GM18909 (cell line): ENCODE data around the gene CCT2.

Experiments
- ATAC-seq: cut with Tn5 transposase; IDR thresholded peaks from one replicate; pipeline ENCODE4 v1.9.1; 2021; ENCODE audit warnings: mild to moderate bottlenecking; ENCODE audit not compliant: unreplicated experiment, poor library complexity

The CCT2 gene

DNA sequence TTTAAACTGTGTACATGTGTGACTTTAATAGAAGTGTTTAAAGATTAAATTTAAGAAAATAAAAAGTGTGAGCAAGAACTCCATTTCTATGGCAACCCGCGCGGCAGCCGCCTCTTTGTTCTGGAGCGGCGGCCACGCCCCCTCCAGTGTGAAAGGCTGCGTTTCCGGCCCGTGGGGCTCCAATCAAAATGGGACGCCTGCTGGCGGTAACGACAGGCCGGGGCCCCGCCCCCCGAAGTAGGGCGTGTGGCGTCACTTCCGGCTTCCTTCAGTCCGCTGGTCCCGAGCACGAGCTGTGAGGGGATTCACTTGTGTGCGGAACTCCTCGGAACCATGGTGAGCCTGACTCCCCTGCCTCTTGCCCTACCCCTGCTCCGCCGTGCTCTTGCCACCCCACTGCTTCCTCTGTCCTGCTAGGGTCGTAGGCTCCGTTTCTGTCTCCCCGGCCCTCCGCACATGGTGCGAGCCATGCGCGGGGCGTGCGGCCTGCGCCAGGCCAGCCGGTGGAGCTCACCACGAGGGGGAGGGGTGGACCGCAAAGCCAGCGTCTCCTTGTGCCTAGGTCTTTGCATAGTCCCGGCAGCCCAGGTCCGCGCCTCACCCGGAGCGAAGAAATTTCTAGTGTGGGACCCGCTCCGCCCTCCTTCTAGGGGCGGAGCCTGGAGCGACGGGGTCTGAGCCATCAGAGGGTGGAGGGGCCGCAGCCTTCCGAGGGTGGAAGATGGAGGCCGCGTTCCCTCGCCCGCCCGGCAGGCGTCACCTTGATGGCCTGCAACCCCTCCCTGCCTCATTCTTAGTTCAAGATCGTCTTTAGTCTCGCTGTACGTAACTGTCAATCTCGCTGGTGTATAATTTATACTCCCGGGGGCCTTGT, at the start of gene CCT2:
Gene CCT2 (plus strand): TSS at position 271 of the 874 bp plus-strand sequence. CDS start 63 bp downstream, at position 334.
- ATAC-seq: peak; percentile 98

DNA sequence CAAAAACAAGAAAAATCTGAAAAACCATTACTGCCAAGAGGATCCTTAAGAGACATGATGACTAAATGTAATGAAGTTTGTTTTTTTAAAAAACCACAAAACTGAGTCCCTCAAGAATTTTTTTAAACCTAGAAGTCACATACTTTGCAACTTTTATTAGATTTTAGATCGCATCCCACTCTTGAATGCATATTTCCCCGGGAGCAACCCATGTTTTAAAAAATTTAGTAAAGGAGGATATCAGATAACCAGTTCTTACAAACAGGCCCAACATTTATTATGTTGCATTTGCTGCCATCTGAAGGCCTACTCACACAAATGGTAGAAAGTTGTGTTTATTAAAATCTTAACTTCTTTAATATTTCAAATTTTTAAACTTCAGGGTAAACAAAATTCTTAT, 44.3 kb upstream of the CCT2 start:
- no peak for ATAC-seq

DNA sequence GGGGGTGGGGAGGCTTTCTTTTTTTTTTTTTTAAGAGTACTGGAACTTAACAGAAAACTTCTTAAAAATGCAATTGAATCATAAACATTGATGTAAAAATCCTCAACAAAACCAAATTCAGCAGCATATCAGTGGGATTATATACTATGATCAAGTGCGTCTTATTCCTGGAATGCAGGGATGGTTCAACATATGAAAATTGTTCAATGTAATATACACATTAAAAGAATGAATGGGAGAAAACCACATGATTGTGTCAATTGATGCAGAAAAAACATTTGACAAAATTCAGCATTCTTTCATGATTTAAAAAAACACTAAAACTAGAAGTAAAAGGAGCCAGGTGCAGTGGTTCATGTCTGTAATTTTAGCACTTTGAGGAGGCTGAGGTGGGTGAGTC, 41.2 kb upstream of the CCT2 start:
- no peak for ATAC-seq

DNA sequence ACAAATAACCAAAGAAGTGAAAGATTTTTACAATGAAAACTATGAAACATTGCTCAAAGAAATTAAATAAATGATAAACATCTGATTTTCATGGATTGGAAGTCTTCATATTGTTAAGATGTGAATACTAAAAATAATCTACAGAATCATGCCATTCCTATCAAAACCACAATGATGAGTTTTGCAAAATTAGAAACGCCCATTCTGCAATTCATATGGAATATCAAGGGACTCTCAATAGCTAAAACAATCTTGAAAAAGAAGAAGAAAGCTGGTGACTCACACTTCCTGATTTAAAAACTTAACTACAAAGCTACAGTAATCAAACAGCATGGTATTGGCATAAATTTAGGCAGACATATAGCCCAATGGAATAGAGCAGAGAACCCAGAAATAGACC, 40.2 kb upstream of the CCT2 start:
- ATAC-seq: no peak

DNA sequence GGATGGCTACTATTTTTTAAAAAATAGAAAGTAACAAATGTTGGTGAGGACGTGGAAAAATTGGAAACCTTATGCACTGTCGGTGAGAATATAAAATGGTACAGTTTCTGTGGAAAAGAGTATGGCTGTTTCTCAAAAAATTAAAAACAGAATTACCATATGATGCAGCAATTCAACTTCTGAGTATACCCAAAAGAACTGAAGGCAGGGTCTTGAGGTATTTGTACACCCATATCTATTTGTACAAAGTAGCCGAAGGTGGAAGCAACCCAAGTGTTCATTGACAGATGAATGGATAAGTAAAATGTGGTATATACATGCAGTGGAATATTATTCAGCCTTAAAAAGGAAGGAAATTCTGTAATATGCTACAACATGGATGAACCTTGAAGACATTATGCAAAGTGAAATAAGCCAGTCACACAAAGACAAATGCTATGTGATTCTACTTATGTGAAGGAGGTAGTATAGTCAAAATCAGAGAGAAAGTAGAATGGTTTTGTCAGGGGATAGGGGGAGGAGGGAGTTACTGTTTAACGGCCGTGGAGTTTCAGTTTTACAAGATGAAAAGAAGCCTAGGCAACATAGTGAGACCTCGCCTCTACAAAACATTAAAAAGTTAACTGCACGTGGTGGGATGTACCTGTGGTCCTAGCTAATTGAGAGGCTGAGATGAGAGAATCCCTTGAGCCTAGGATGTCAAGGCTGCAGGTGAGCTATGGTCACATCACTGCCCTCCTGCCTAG, 38.4 kb upstream of the CCT2 start:
- peak; percentile 93 for ATAC-seq

DNA sequence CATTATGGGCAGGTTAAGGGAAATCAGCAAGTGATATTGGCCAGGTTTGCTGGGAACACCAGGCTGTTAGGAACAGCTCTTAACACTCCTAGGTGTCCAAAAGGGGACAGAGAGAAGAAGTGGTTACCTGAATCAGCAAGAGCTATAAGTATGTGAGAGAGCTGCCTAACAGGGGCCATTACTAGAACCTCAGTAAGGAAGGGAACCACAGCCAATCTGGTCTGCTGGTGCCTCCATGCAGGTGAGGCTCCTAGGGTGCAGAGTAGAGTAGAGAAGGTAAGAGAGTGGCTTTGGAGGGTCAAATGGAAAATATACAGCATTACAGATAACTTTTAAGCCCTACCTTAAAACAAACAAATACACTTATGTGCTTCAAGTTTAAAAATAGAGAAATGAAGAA, 36.6 kb upstream of the CCT2 start:
- no peak for ATAC-seq

DNA sequence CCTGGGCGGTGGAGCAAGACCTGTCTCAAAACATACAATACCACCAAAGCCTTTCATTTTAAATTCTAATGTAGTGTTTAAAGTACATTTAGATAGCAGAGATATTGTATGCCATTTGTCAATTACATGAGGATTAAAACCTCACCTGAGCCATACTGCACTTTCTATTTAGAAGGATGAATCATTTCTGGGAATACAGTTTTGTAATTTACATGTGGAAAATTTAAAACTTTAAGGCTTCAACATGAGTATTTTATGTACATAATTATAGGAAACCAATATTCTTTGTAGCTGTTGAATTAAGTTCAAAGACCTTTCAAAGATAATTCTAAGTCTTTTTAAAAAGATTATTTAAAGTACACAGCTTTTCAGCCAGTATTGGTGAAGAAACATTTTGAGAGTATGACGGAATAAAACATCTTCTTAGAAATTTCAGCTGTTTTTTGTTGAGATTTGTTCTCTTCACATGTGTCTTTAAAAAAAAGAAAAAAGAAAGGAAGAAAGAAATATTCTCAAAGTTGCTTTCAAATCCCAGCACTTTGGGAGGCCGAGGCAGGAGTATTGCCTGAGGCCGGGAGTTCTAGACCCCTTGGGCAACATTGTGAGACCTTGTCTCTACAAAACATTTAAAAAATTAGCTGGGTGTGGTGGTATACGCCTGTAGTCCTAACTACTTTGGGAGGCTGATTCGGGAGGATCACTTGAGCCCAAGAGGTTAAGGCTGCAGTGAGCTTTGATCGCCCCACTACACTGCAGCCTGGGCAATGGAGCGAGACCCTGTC, 34.5 kb upstream of the CCT2 start:
- no peak for ATAC-seq

DNA sequence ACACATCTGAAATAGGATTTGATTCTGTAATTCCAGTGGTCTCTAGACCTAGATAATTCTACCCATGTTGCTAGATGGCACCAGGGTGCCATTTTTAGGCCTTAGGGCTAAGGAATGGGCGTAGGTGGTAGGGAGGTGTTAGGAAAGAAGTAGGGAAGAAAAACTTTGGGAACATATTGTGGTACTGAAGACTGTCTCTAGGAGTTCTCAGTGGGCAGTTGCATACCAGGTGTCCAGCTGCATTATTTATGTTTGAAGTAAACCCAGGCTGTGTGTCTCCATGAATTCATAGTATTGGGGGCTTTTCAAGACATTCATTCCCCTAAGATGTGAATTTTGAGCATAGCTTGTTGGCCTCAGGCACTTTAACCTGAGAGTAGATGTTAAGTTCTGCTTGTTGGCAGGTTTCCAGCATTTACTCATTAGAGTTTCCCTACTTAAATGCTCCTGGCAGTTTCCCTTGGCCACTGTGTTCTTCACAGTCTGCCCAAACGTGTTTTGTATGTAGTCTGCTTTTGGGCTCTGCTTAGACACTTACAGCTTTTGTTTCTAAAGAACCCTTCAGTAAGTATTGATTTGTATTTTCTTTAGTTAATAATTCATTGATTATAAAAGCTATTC, 31.5 kb upstream of the CCT2 start:
- no peak for ATAC-seq

DNA sequence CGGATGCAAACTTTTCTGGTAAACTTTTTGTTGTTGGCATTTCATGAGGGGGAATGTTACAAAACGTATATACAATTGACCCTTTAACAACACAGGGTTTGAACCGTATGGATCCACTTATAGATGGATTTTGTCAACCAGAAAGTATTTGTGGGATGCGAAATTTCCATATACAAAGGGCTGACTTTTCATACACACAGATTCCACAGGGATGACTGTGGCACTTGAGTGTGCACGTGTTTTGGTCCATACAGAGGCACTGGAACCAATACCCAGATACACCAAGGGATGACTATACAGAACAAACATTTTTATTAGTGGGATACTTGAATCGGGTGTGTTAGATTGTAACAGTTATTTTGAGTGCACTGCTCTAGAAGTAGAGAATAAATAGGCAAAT, 29.8 kb upstream of the CCT2 start:
- no peak for ATAC-seq

DNA sequence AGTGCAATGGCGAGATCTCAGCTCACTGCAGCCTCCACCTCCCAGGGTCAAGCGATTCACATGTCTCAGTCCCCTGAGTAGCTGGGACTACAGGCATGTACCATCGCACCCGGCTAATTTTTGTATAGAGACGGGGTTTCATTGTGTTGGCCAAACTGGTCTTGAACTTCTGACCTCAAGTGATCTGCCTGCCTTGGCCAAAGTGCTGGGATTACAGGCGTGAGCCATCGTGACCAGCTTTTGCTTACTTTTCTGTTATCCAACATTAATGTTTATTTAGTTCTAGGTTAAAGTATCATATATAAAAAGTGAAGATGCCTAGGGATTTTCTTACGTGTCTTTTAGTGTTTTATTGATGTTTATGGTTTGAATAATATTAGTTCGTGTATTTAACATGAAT, 28.9 kb upstream of the CCT2 start:
- no peak for ATAC-seq

DNA sequence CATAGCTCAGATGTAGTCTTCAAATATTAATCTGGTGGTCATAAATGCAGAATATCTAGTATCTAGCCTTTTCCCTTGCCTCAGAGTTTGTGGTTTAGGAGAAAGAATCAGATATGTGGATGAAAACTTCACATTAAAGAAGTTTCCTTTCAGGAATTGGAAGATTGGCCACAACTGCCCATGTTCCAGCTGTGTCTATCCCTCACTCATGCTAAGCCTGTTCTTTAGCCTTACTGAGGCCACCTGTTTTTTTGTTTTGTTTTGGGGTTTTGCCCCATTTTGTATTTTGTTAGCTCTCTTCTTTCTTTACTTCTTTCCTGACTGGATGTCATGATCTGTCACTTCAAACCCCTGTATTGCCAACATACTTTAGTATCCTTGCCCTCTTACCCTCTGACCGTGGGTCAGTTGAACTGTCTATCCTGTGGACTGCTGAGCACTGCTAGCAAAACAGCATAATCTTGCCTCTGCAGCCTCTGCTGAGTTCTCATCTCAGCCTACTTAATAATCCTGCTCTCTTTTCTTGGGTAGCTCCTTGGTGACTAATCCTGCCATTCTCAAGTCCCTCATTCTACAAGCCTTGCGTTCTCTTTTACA, 22.0 kb upstream of the CCT2 start:
- no peak for ATAC-seq

DNA sequence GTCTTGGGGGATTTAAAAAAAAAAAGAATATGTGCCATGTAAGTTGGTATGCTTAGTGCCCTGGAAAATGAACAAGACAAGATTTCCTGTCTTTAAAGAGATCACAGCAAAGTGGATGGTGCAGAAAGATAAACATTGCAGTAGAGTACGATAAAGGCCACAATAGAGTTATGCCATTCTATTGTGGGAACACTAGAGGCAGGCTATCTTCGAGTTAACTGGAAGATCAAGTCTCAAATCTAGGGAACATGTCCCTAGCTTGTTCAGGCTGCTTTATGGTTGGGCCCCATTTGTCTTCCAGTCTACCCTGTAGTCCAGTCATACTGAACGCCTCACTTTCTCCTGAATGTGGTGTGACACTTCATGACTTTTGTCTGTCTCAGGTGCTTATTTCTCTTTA, 18.7 kb upstream of the CCT2 start:
- ATAC-seq: no peak

DNA sequence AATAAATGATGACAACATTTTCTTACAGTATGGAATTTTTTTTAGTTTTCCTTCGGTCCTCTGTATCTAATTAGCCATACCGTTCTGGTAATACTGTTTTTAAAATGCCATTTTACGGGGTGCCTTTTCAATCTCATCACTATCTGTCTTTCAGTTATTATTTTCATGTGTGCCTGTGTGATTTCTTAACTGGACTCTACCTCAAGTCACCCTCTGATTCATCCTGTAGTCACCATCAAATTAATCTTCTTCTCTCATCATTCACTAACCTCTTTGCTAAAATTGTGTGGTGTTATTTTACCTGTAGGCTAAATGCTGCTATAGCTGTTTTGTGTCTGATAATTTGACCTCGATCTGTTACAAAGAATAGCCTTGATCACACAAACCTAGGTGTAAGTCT, 16.0 kb upstream of the CCT2 start:
- no peak for ATAC-seq

DNA sequence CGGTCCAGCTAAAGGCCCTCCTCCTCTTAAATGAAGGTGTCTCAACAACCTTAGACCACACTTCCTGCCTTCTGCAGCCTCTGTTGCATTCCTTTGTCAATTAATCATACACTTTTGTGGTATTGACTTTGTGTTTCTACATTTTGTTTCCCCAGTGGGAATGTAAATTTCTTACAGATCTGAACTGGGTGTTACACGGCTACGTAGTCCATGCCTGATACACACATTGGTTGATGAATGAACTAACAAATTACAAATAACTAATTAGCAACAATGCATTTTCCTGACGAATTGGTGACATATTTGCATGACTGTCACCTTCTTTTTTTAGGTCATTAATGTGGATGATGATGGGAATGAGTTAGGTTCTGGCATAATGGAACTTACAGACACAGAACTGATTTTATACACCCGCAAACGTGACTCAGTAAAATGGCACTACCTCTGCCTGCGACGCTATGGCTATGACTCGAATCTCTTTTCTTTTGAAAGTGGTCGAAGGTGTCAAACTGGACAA, 15.2 kb upstream of the CCT2 start:
- no peak for ATAC-seq

DNA sequence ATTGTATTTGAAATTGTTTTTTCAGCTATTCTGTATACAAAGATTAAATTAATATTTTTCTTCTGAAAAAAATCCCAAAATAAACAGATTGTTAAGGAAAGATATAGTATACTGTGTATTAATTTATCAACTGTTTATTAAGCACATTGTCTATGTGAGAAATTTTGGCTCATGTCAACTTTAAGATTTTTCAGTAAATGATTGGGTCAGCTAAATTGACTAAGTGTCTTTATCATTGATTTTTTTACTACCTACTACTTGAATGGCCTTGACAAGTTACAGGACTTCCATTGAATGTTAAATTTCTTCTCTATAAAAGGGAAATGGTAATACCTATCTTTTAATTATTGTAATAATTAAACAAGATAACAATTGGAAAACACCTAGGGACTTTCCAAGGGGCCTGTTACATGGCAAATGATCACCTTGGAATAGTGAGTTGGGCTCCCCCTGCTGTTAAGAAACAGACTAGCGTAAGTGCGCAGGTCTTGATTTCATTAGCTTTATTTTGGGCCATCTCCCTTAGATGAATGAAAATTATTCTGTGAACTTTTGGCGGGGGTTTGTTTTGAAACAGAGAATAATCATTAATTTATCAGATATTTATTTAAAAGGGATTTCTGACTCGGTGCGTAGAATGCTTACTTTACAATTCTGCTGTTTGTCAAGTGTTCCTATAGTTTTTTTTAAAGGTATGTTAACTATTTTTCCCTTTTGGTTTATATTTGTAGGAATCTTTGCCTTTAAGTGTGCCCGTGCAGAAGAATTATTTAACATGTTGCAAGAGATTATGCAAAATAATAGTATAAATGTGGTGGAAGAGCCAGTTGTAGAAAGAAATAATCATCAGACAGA, 14.5 kb upstream of the CCT2 start:
- peak; percentile 69 for ATAC-seq

DNA sequence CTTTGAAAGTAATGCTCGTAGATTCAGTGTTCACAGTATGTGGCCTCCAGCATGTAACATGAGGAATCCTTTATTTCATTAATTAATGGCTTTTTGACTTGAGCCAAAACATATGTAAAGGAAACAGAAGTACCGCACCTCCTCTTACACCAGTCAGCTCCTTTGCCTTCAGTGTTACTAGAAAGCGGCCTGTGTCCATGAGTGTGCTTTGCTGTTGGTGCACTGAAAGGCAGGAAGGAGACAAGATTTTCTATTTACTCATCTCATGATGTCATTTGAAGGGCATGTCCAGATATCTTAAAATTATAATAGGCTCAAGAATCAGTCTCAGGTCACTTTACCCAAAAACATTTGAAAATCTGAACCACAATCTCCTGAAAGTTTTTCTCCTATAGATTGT, 9.9 kb upstream of the CCT2 start:
- ATAC-seq: no peak

DNA sequence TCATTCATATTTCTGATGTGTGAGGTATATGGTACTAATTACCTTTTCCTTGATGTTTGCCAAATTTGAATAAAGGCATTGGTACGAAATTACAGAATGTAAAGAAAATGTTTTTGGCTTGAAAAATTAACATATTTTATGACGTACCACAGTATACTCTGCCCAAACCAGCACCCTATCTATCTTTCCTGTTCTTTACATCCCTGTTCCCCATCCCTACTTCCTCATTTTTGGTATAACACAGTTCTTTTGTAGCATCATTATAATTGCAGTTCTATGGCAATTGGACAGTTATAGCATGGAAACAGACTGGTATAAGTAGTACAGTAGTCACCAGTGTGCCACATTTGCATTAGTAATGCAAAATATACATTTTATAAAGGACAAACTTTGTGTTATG, 7.0 kb upstream of the CCT2 start:
- no peak for ATAC-seq

DNA sequence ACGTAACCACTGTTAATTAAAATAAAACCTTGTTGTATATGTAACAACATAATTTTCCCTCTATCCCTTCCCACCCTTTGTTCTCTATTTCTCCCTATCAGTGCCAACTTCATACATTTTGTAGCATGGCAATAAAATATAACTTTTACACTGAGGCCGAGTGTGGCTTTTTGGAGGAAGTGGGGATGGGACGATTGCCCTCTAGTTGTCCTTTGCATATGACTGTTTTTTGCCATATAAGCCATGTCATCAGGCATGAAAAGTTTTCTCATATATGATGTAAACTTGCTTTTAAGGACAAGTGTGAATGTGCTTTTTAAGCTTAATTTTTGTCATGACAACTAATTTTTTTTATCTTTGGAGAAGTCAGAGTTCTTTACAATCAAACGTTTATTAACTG, 6.2 kb upstream of the CCT2 start:
- ATAC-seq: no peak

DNA sequence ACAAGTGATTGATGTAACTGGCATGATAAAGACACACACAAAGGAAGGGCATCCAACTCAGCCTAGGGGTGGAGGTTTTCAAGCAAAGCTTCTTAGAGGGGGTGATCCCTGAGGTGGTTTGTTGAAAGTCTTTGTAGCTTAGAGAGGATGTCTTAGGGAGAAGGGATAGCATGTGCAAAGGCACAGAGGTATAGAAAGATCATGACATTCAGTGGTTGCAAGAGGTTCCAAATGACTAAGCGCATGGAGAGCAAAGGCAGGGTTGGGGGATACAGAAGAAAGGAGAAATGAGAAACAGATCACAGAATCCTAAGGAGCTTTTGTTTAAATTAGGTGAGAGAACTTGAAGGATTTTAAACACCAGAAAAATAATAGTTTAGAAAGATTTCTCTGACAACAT, 5.2 kb upstream of the CCT2 start:
- ATAC-seq: no peak
